ENCODE results near the gene AP2B1. TPM values are rescaled to one million over a fixed set of nuclear protein-coding genes. Genes with fewer than 3 reads are reported as not detected.

The AP2B1 gene
- total RNA-seq, 1 experiment from 2014 or later, result 198 TPM

DNA sequence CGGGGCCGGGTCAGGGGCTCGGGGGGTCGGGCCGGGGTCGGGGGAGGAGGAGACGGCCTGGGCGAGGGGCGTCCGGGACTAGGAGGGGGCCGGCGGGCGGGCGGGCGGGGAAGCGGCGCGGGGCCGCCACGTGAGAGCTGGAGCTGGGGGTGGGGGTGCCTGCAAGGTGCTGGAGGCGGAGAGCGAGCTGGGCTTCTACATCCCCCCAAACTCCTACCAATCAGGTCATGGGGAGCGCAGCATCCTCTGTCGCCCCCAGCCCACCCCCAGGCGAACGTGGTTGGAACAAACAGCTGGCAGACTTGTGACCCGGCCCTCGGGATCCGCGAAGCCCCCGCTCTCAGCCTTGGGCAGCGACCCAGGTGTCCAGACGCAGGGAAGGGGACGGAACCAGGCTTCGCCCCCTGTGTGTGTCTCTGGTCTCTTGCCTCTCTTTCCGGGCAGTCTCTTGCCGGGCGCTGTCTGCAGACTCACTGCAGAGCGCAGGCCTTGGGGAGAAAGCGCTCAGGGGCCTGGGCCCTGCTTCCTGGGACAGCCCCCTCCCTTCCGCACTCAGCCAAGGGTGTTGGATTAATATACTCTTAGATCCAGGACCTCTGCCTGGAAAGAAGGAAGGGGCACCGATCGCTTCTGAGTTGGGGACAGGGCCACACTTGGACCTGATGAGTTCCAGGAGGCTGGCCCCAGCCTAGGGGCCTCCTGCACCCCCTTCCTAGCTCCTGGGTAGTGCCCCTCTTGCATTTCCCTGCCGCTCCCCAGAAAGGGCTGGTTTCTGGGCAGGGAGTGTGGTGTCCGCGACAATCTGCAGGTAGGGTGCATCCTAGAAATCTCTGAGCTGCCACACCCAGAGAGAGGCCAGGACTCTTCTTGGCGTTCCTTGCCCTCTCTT lies 145.0 kb downstream of the AP2B1 start:
- Histone ChIP-seq H3K4me1 (ENCODE audit: control insufficient read depth in 1 of 2, insufficient read depth in 2 of 2, low read length in 2 of 2) (no peaks in the 10 kb centered on the region), H3K4me3 (replicated peaks in 1 of 2; ENCODE audit: low read depth in 1 of 2, low read length in 2 of 2) (no peak overlapping the region), H3K27ac (ENCODE audit: low read depth, low read length) (no peak overlapping the region), H3K27me3 (ENCODE audit: insufficient read depth, low read length) (no peaks in the 10 kb centered on the region), H4K20me1 (ENCODE audit: insufficient read depth) (no peaks in the 10 kb centered on the region), H2AFZ (ENCODE audit: low read depth, low read length, poor library complexity, severe bottlenecking) (no peak overlapping the region), H3K9me3 (ENCODE audit: control insufficient read depth in 1 of 2, insufficient read depth in 1 of 2, low read depth in 1 of 2, low read length in 2 of 2) (no peaks in the 10 kb centered on the region), H3K9me2 (ENCODE audit: insufficient read depth) (no peaks in the 10 kb centered on the region), H3K79me2 (ENCODE audit: insufficient read depth, low read length) (no peaks in the 10 kb centered on the region), H3K36me3 (ENCODE audit: control insufficient read depth in 1 of 2, insufficient read depth in 2 of 2, low read length in 2 of 2) (no peaks in the 10 kb centered on the region), H3K9ac (ENCODE audit: low read length) (no peak overlapping the region), H3K4me2 (ENCODE audit: low read length) (no peak overlapping the region)
- ChIA-PET CTCF (no interaction called here), RAD21 (ENCODE audit: low non-redundant PET in 1 of 2, low total read pairs in 2 of 2, uncharacterized antibody in 2 of 2, unreplicated experiment in 2 of 2) (no interaction called here), POLR2A (no interaction called here)
- BruUV-seq (replicated peaks), result no TSS peak
- intact Hi-C loops (cut with micrococcal nuclease), result no loop called here
- DNase-seq (ENCODE audit: low read depth, low spot score) (no peak), ATAC-seq (no peak)
- no peak for TF ChIP-seq ZFX (IDR thresholded peaks at IDR 0.05)
- no peak for TF ChIP-seq POLR2AphosphoS5 (IDR thresholded peaks at IDR 0.05; ENCODE audit: low read depth, low read length)

DNA sequence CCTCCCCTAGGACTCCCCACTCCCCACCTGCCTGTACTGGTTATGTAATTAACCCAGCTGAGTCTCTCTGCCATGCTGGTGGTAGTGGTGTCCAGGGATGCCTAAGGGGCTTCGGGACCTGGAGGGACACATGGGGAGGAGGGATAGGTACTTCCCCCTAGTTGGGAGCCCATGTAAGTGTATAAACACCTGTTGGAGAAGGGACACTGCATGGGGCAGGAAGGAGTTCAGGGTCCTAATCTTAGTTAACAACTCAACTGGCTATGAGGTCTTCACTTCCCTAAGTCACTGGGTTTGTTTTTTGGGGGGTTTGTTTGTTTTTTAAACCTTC lies 145.6 kb downstream of the AP2B1 start:
- H3K4me3 ChIP-seq (replicated peaks in 1 of 2; ENCODE audit: low read depth in 1 of 2, low read length in 2 of 2), result no peak overlapping the region
- BruUV-seq (replicated peaks), result no TSS peak
- H3K4me1 ChIP-seq (ENCODE audit: control insufficient read depth in 1 of 2, insufficient read depth in 2 of 2, low read length in 2 of 2), result no peaks in the 10 kb centered on the region
- no peak overlapping the region for H3K4me2 ChIP-seq (ENCODE audit: low read length)
- no peak for DNase-seq (ENCODE audit: low read depth, low spot score)
- no peaks in the 10 kb centered on the region for H4K20me1 ChIP-seq (ENCODE audit: insufficient read depth)
- no peaks in the 10 kb centered on the region for H3K79me2 ChIP-seq (ENCODE audit: insufficient read depth, low read length)
- ChIA-PET POLR2A (no interaction called here), RAD21 (ENCODE audit: low non-redundant PET in 1 of 2, low total read pairs in 2 of 2, uncharacterized antibody in 2 of 2, unreplicated experiment in 2 of 2) (no interaction called here), CTCF (no interaction called here)
- no peaks in the 10 kb centered on the region for H3K27me3 ChIP-seq (ENCODE audit: insufficient read depth, low read length)
- no peaks in the 10 kb centered on the region for H3K36me3 ChIP-seq (ENCODE audit: control insufficient read depth in 1 of 2, insufficient read depth in 2 of 2, low read length in 2 of 2)
- intact Hi-C loops (cut with micrococcal nuclease), result no loop called here
- no peak for ATAC-seq
- no peak overlapping the region for H3K27ac ChIP-seq (ENCODE audit: low read depth, low read length)
- H3K9me2 ChIP-seq (ENCODE audit: insufficient read depth), result no peaks in the 10 kb centered on the region
- H3K9ac ChIP-seq (ENCODE audit: low read length), result no peak overlapping the region
- no peaks in the 10 kb centered on the region for H3K9me3 ChIP-seq (ENCODE audit: control insufficient read depth in 1 of 2, insufficient read depth in 1 of 2, low read depth in 1 of 2, low read length in 2 of 2)
- H2AFZ ChIP-seq (ENCODE audit: low read depth, low read length, poor library complexity, severe bottlenecking), result no peak overlapping the region
- TF ChIP-seq ZNF274 (IDR thresholded peaks at IDR 0.05; ENCODE audit: low read depth, low read length) (no peak), SP1 (IDR thresholded peaks at IDR 0.05; ENCODE audit: low read depth) (no peak), SIN3A (IDR thresholded peaks at IDR 0.05; ENCODE audit: low read depth) (no peak), POLR2AphosphoS5 (IDR thresholded peaks at IDR 0.05; ENCODE audit: low read depth, low read length) (no peak), EGR1 (IDR thresholded peaks at IDR 0.05; ENCODE audit: low read depth) (no peak), ZFX (IDR thresholded peaks at IDR 0.05) (no peak), CBX3 (IDR thresholded peaks at IDR 0.05; ENCODE audit: low read depth) (no peak), CEBPB (IDR thresholded peaks at IDR 0.05; ENCODE audit: low read depth) (no peak), ELF1 (IDR thresholded peaks at IDR 0.05; ENCODE audit: borderline replicate concordance, low read depth) (no peak), TCF7L2 (IDR thresholded peaks at IDR 0.05; ENCODE audit: borderline replicate concordance, extremely low read depth, insufficient read depth, insufficient read length) (no peak), FOSL1 (IDR thresholded peaks at IDR 0.05; ENCODE audit: low read depth) (no peak), POLR2A (IDR thresholded peaks at IDR 0.05; ENCODE audit: borderline replicate concordance, extremely low read depth, insufficient read depth, insufficient read length) (no peak)
- TF ChIP-seq, protein P1, sequence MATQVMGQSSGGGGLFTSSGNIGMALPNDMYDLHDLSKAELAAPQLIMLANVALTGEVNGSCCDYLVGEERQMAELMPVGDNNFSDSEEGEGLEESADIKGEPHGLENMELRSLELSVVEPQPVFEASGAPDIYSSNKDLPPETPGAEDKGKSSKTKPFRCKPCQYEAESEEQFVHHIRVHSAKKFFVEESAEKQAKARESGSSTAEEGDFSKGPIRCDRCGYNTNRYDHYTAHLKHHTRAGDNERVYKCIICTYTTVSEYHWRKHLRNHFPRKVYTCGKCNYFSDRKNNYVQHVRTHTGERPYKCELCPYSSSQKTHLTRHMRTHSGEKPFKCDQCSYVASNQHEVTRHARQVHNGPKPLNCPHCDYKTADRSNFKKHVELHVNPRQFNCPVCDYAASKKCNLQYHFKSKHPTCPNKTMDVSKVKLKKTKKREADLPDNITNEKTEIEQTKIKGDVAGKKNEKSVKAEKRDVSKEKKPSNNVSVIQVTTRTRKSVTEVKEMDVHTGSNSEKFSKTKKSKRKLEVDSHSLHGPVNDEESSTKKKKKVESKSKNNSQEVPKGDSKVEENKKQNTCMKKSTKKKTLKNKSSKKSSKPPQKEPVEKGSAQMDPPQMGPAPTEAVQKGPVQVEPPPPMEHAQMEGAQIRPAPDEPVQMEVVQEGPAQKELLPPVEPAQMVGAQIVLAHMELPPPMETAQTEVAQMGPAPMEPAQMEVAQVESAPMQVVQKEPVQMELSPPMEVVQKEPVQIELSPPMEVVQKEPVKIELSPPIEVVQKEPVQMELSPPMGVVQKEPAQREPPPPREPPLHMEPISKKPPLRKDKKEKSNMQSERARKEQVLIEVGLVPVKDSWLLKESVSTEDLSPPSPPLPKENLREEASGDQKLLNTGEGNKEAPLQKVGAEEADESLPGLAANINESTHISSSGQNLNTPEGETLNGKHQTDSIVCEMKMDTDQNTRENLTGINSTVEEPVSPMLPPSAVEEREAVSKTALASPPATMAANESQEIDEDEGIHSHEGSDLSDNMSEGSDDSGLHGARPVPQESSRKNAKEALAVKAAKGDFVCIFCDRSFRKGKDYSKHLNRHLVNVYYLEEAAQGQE (IDR thresholded peaks at IDR 0.05; ENCODE audit: low read depth), result no peak
- TF ChIP-seq, protein P2, sequence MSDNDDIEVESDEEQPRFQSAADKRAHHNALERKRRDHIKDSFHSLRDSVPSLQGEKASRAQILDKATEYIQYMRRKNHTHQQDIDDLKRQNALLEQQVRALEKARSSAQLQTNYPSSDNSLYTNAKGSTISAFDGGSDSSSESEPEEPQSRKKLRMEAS (IDR thresholded peaks at IDR 0.05), result no peak
- TF ChIP-seq, protein P3, sequence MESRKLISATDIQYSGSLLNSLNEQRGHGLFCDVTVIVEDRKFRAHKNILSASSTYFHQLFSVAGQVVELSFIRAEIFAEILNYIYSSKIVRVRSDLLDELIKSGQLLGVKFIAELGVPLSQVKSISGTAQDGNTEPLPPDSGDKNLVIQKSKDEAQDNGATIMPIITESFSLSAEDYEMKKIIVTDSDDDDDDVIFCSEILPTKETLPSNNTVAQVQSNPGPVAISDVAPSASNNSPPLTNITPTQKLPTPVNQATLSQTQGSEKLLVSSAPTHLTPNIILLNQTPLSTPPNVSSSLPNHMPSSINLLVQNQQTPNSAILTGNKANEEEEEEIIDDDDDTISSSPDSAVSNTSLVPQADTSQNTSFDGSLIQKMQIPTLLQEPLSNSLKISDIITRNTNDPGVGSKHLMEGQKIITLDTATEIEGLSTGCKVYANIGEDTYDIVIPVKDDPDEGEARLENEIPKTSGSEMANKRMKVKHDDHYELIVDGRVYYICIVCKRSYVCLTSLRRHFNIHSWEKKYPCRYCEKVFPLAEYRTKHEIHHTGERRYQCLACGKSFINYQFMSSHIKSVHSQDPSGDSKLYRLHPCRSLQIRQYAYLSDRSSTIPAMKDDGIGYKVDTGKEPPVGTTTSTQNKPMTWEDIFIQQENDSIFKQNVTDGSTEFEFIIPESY (IDR thresholded peaks at IDR 0.05; ENCODE audit: extremely low read depth, insufficient replicate concordance, low read length), result no peak
